Central memory CD8-positive, alpha-beta T cell (primary cell): ENCODE data around the gene FBXO48.
"Not testable (repeated sequence)": the region's sequence is repeated elsewhere in the genome, so short reads cannot be mapped to it uniquely, and the experiment has no call there.

Source experiments
- ATAC-seq: fragments of 150-1000 bp; cut with Tn5 transposase; replicated peaks from 2 replicates; pipeline ENCODE4 v1.10.0; 2022; ENCODE audit warnings: mild to moderate bottlenecking, moderate FRiP score, moderate number of reproducible peaks; ENCODE audit not compliant: poor library complexity, severe bottlenecking; ENCODE audit errors: extremely low read depth
- DNase-seq, 2 donors: peaks; one replicate each; pipeline ENCODE4 v3.0.0; 2021; ENCODE audit warnings: low spot score in 2 of 2
- H3K27ac Mint-ChIP-seq: one replicate; pipeline ENCODE4 v1.8.0; 2022; ENCODE audit warnings: low read depth, mild to moderate bottlenecking, moderate library complexity, mixed read lengths
- H3K27me3 Mint-ChIP-seq: one replicate; pipeline ENCODE4 v1.8.0; 2022; ENCODE audit warnings: mixed read lengths
- H3K36me3 Mint-ChIP-seq: one replicate; pipeline ENCODE4 v1.8.0; 2022; ENCODE audit warnings: mild to moderate bottlenecking, moderate library complexity, mixed read lengths; ENCODE audit not compliant: insufficient read depth
- H3K4me1 Mint-ChIP-seq: one replicate; pipeline ENCODE4 v1.8.0; 2022; ENCODE audit warnings: mixed read lengths
- H3K4me3 Mint-ChIP-seq: one replicate; pipeline ENCODE4 v1.8.0; 2022; ENCODE audit warnings: mild to moderate bottlenecking, moderate library complexity, mixed read lengths
- H3K9me3 Mint-ChIP-seq: one replicate; pipeline ENCODE4 v1.8.0; 2022; ENCODE audit warnings: mixed read lengths

FBXO48 gene

DNA sequence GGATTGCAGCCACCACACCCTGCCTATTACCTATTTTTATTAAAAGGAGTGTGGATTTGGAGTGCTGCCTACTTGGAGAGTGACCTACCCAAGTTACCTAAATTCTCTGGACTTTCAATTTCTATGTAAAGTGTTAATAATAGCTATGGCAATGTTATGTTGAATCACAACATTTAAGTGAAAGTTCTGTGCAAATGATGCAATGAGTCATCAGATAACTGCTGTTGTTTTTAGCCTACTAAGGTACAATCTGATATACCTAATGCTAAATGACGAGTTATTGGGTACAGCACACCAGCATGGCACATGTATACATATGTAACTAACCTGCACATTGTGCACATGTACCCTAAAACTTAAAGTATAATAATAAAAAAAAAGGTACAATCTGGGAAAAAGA is 21.5 kb upstream of the FBXO48 start:
- not testable (repeated sequence) for H3K36me3 Mint-ChIP-seq, H3K9me3 Mint-ChIP-seq, H3K27me3 Mint-ChIP-seq, H3K27ac Mint-ChIP-seq, DNase-seq, H3K4me3 Mint-ChIP-seq, ATAC-seq, H3K4me1 Mint-ChIP-seq

DNA sequence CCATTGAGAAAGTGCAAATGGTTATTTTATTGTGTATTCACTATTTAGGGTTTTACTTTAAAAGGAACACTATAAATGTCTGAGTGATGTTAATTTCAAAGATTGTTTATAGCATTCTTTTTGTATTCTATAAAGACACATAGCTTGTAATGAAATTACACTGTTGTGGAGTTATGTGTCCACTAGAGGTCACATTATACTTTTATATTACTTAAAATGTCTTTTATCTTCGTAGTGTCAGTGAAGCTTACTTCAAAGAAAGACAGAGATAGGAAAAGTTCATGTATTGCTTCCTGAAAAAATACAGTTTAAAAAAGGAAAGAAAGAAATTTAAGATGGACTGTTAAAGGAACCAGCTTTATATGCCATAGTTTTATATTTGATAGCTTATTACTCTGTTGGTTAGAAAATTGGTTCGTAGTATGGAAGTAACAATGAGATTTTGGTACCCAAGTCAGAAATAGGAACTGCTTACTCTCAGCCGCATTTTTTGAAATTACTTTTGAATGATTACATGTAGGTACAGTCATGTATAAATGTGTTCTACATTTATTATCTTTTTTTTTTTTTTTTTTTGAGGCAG is 20.8 kb upstream of the FBXO48 start:
- ATAC-seq: no peak
- no peak overlapping the region for H3K27ac Mint-ChIP-seq
- H3K9me3 Mint-ChIP-seq: no peaks in the 10 kb centered on the region
- H3K4me1 Mint-ChIP-seq: no peaks in the 10 kb centered on the region
- H3K27me3 Mint-ChIP-seq: no peaks in the 10 kb centered on the region
- DNase-seq: no peak
- no peak overlapping the region for H3K4me3 Mint-ChIP-seq
- peaks cover 3% of the 10 kb centered on the region for H3K36me3 Mint-ChIP-seq

DNA sequence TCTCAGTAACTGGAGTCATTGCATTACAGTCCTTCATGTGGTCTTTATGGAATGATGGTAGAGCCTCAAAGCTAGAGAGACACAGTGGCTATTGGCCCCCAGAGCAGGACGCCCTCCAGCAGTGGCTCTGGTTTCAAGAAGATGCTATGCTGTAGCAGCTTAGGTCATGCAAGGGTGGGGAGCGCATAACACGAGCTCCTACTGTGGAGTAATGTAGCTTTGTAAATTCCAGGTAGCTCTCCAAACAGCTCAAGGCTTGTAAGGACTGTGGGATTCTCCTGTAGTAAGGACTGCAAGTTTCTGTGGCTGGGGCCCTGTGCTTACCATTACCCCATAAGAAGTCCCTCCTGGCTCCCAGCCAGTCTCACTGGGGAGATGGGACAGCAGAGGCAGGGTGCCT is 15.9 kb upstream of the FBXO48 start:
- Mint-ChIP-seq H3K27me3 (no peaks in the 10 kb centered on the region), H3K36me3 (peaks cover 2% of the 10 kb centered on the region), H3K4me3 (no peak overlapping the region), H3K27ac (no peak overlapping the region), H3K9me3 (no peaks in the 10 kb centered on the region), H3K4me1 (no peaks in the 10 kb centered on the region)
- DNase-seq (no peak), ATAC-seq (no peak)

DNA sequence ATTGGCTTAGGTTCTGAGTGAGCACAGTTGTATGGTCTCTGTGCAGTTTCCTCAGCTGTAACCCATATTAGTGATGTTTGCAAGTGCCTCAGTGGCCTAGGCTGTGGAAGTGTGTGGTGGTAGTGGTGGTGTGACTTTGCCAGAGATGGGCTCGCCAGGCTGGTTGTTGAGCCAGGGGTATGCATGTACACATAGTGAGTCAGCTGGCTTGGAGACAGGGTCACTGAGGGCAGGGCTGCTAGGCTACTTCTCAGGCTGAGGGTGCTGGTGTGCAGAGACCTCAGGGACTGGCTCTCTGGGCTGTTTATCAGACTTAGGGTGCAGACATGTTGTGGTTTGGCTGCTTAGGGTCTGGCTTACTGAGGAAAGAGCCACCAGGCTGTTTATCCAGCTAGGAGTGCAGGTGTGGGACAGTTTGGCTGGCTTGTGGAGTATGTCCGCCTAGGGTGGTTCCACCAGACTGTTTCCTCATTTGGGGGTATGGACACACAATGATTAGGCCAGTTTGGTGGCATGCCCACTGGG is 15.3 kb upstream of the FBXO48 start:
- no peak for ATAC-seq
- no peak for DNase-seq
- Mint-ChIP-seq H3K27me3 (no peaks in the 10 kb centered on the region), H3K4me1 (no peaks in the 10 kb centered on the region), H3K27ac (no peak overlapping the region), H3K36me3 (peaks cover 2% of the 10 kb centered on the region), H3K9me3 (no peaks in the 10 kb centered on the region), H3K4me3 (no peak overlapping the region)

- Mint-ChIP-seq H3K27me3 (no peaks in the 10 kb centered on the region), H3K4me3 (no peak overlapping the region), H3K27ac (no peak overlapping the region), H3K36me3 (peaks cover 2% of the 10 kb centered on the region), H3K9me3 (no peaks in the 10 kb centered on the region), H3K4me1 (no peaks in the 10 kb centered on the region)
- DNase-seq (no peak), ATAC-seq (no peak)
Measured at GRCh38 chr2:68478688-68479087, 11.6 kb upstream of the FBXO48 start.

- Mint-ChIP-seq H3K4me3 (no peak overlapping the region), H3K36me3 (no peaks in the 10 kb centered on the region), H3K27me3 (no peaks in the 10 kb centered on the region), H3K4me1 (no peaks in the 10 kb centered on the region), H3K27ac (no peak overlapping the region), H3K9me3 (no peaks in the 10 kb centered on the region)
- ATAC-seq: no peak
- DNase-seq: no peak
Measured at GRCh38 chr2:68476454-68476853, 9.4 kb upstream of the FBXO48 start.

DNA sequence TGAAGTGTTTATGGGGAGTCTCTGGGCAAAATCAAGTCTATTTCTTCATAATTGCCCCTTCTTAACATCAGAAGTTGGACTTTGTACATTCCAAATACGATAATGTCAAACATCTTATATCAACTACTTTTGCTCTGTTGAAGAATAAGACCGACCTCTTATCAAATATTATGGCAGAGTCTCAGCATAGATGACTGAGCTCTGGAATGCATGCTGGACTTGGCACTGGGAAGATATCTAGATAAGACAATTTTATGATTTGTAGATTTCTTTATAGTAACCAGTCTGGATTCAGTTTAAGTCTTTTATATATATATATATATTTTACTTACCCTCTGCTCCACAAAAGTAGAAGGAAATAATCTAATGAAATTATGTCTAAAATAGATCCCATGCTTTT is 8.5 kb upstream of the FBXO48 start:
- ATAC-seq (no peak), DNase-seq (no peak)
- H3K36me3 Mint-ChIP-seq: no peaks in the 10 kb centered on the region
- H3K9me3 Mint-ChIP-seq: no peaks in the 10 kb centered on the region
- H3K4me3 Mint-ChIP-seq: no peak overlapping the region
- no peaks in the 10 kb centered on the region for H3K27me3 Mint-ChIP-seq
- no peak overlapping the region for H3K27ac Mint-ChIP-seq
- H3K4me1 Mint-ChIP-seq: no peaks in the 10 kb centered on the region

- no peak for ATAC-seq
- Mint-ChIP-seq H3K4me3 (no peak overlapping the region), H3K36me3 (no peaks in the 10 kb centered on the region), H3K27me3 (no peaks in the 10 kb centered on the region), H3K27ac (no peak overlapping the region), H3K4me1 (no peaks in the 10 kb centered on the region), H3K9me3 (no peaks in the 10 kb centered on the region)
- DNase-seq: no peak
Measured at GRCh38 chr2:68475110-68475509, 8.0 kb upstream of the FBXO48 start.

DNA sequence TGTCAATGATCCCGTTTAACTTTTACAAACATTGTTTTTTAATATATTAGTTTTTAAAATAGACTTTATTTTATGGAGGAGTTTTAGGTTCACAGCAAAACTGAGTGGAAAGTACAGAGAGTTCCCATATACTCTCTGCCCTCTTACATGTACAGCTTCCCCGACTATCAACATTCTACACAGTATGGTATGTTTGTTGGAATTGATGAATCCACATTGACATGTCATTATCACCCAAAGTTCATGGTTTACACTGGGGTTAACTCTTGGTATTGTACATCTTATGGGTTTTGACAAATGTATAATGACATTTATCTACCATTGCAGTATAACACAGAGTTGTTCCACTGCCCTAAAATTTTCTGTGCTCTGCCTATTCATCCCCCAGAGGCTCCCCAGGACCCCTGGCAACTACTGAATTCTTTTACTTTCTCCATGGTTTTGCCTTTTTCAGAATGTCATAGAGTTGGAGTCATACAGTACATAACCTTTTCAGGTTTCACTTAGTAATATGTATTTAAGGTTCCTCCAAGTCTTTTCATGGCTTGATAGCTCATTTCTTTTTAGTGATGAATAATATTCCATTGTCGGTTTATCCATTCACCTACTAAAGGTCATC is 5.8 kb upstream of the FBXO48 start:
- H3K4me1 Mint-ChIP-seq: peaks cover 10% of the 10 kb centered on the region
- H3K4me3 Mint-ChIP-seq: no peak overlapping the region
- no peaks in the 10 kb centered on the region for H3K27me3 Mint-ChIP-seq
- H3K27ac Mint-ChIP-seq: no peak overlapping the region
- H3K9me3 Mint-ChIP-seq: no peaks in the 10 kb centered on the region
- DNase-seq (no peak), ATAC-seq (no peak)
- H3K36me3 Mint-ChIP-seq: peaks cover under 1% of the 10 kb centered on the region

DNA sequence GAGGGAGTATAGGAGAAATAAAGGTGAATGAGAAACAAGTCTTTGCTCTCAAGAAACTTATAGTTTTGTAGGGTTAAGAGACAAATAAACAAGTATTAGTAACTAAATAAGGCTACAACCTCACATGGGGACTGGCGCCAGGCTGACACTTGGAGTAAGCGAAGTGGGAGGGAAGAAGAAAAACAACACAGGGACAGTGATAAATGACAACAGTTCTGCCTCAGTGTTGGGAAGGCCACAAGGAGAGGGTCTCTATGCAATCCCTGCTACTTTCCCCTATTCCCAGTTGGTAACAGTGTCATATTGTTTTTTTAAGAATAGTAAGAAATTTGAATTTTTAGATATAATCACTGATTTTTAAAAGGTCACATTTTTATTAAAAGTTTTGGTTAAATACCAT is 4.3 kb upstream of the FBXO48 start:
- Mint-ChIP-seq H3K27ac (no peak overlapping the region), H3K4me1 (peaks cover 23% of the 10 kb centered on the region), H3K4me3 (no peak overlapping the region)

GRCh38 chr2:68469935-68470334 is 2.8 kb upstream of the FBXO48 start:
- peaks cover 15% of the 10 kb centered on the region for H3K36me3 Mint-ChIP-seq
- H3K27ac Mint-ChIP-seq: no peak overlapping the region
- ATAC-seq (no peak), DNase-seq (no peak)
- H3K9me3 Mint-ChIP-seq: no peaks in the 10 kb centered on the region
- H3K27me3 Mint-ChIP-seq: no peaks in the 10 kb centered on the region
- H3K4me1 Mint-ChIP-seq: peaks cover 35% of the 10 kb centered on the region
- H3K4me3 Mint-ChIP-seq: no peak overlapping the region

More for the DNA sequence above, 4.3 kb upstream of the FBXO48 start:
- no peaks in the 10 kb centered on the region for H3K27me3 Mint-ChIP-seq
- DNase-seq (no peak), ATAC-seq (no peak)
- peaks cover 11% of the 10 kb centered on the region for H3K36me3 Mint-ChIP-seq
- no peaks in the 10 kb centered on the region for H3K9me3 Mint-ChIP-seq

DNA sequence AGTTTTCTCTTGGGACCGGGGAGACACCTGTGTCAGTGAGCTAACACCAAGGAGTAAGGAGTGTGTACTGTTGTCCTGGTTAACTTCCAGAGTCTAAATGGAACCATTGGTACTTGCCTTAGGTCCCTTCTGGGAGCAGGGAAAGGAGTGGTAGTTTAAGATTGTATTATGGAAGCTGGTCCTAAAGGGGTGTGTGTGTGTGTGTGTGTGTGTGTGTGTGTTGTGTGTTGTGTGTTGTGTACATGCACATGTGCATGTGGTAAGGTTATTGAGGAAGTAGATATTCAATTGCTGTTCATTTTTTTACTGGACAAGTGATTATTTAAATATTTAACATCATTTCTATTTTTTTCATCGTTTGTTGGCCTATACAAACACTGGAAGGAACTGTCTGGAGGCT is 1.7 kb upstream of the FBXO48 start:
- Mint-ChIP-seq H3K4me3 (peak overlapping the region; percentile 96), H3K9me3 (no peaks in the 10 kb centered on the region), H3K27ac (peak overlapping the region; percentile 96), H3K4me1 (peaks cover 44% of the 10 kb centered on the region), H3K36me3 (peaks cover 17% of the 10 kb centered on the region), H3K27me3 (no peaks in the 10 kb centered on the region)
- DNase-seq (no peak), ATAC-seq (no peak)

DNA sequence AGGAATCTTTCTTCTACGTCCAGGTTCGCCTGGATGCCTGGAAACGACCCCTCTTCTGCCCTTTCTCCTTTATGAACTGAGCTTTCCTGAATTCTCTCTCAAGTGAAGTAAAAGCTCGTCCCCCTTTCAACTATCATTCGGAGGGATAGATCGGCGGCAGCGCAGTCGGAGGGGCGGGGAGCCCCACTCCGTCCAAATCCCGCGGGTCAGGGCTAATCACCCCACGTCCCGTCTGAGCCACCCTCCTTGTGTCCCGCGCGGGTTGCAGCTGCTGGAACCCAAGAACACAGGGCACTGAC is 367 bp downstream of the FBXO48 start:
- Mint-ChIP-seq H3K4me3 (peak overlapping the region; percentile 96), H3K27me3 (no peaks in the 10 kb centered on the region), H3K36me3 (peaks cover 17% of the 10 kb centered on the region), H3K27ac (peak overlapping the region; percentile 96), H3K4me1 (peaks cover 44% of the 10 kb centered on the region), H3K9me3 (no peaks in the 10 kb centered on the region)
- ATAC-seq: peak; percentile 16
- DNase-seq: no peak
